ENCODE measurements around the gene LHPP.

The LHPP gene

GRCh38 chr10:124601016-124601415 lies 139.4 kb downstream of the LHPP start:
- Histone ChIP-seq H3K4me1 (ENCODE audit: insufficient read depth, insufficient read length) (peaks cover 2% of the 10 kb centered on the region), H3K36me3 (ENCODE audit: insufficient read depth, insufficient read length, low read length) (no peaks in the 10 kb centered on the region), H3K4me3 (ENCODE audit: insufficient read length, low read depth) (no peak overlapping the region), H3K9me3 (ENCODE audit: insufficient read depth, low read length) (no peaks in the 10 kb centered on the region), H3K9ac (ENCODE audit: insufficient read length, low read depth) (no peak overlapping the region), H3K27me3 (ENCODE audit: insufficient read depth, insufficient read length) (no peaks in the 10 kb centered on the region)
- no peak for TF ChIP-seq SUZ12 (IDR thresholded peaks at IDR 0.05; ENCODE audit: extremely low read depth, insufficient read depth, insufficient read length)
- no peak for DNase-seq (ENCODE audit: low read depth, low spot score)

- DNase-seq (ENCODE audit: low read depth, low spot score) = no peak
- peaks cover 2% of the 10 kb centered on the region for H3K4me1 ChIP-seq (ENCODE audit: insufficient read depth, insufficient read length)
- H3K4me3 ChIP-seq (ENCODE audit: insufficient read length, low read depth) = no peak overlapping the region
- no peaks in the 10 kb centered on the region for H3K36me3 ChIP-seq (ENCODE audit: insufficient read depth, insufficient read length, low read length)
- H3K9me3 ChIP-seq (ENCODE audit: insufficient read depth, low read length) = no peaks in the 10 kb centered on the region
- no peak overlapping the region for H3K9ac ChIP-seq (ENCODE audit: insufficient read length, low read depth)
- TF ChIP-seq SUZ12 (IDR thresholded peaks at IDR 0.05; ENCODE audit: extremely low read depth, insufficient read depth, insufficient read length) (no peak), YY1 (IDR thresholded peaks at IDR 0.05; ENCODE audit: insufficient read depth, insufficient read length) (no peak), ZNF274 (IDR thresholded peaks at IDR 0.05; ENCODE audit: low read depth, low read length) (no peak)
- no peaks in the 10 kb centered on the region for H3K27me3 ChIP-seq (ENCODE audit: insufficient read depth, insufficient read length)
Observed at GRCh38 chr10:124601431-124602120, 140.0 kb downstream of the LHPP start.

- no peaks in the 10 kb centered on the region for H3K9me3 ChIP-seq (ENCODE audit: insufficient read depth, low read length)
- H3K9ac ChIP-seq (ENCODE audit: insufficient read length, low read depth) = no peak overlapping the region
- no peak overlapping the region for H3K4me3 ChIP-seq (ENCODE audit: insufficient read length, low read depth)
- H3K36me3 ChIP-seq (ENCODE audit: insufficient read depth, insufficient read length, low read length) = no peaks in the 10 kb centered on the region
- no peak for TF ChIP-seq ZNF274 (IDR thresholded peaks at IDR 0.05; ENCODE audit: low read depth, low read length)
- TF ChIP-seq YY1 (IDR thresholded peaks at IDR 0.05; ENCODE audit: insufficient read depth, insufficient read length) = no peak
- TF ChIP-seq SUZ12 (IDR thresholded peaks at IDR 0.05; ENCODE audit: extremely low read depth, insufficient read depth, insufficient read length) = no peak
- H3K27me3 ChIP-seq (ENCODE audit: insufficient read depth, insufficient read length) = no peaks in the 10 kb centered on the region
- DNase-seq (ENCODE audit: low read depth, low spot score) = no peak
- peaks cover 4% of the 10 kb centered on the region for H3K4me1 ChIP-seq (ENCODE audit: insufficient read depth, insufficient read length)
Observed at GRCh38 chr10:124602121-124602561, 140.5 kb downstream of the LHPP start.

- no peak overlapping the region for H3K9ac ChIP-seq (ENCODE audit: insufficient read length, low read depth)
- H3K4me3 ChIP-seq (ENCODE audit: insufficient read length, low read depth) = no peak overlapping the region
- no peaks in the 10 kb centered on the region for H3K9me3 ChIP-seq (ENCODE audit: insufficient read depth, low read length)
- no peaks in the 10 kb centered on the region for H3K36me3 ChIP-seq (ENCODE audit: insufficient read depth, insufficient read length, low read length)
- no peaks in the 10 kb centered on the region for H3K27me3 ChIP-seq (ENCODE audit: insufficient read depth, insufficient read length)
- peaks cover 5% of the 10 kb centered on the region for H3K4me1 ChIP-seq (ENCODE audit: insufficient read depth, insufficient read length)
- no peak for DNase-seq (ENCODE audit: low read depth, low spot score)
- TF ChIP-seq ZNF274 (IDR thresholded peaks at IDR 0.05; ENCODE audit: low read depth, low read length) (no peak), SUZ12 (IDR thresholded peaks at IDR 0.05; ENCODE audit: extremely low read depth, insufficient read depth, insufficient read length) (no peak), YY1 (IDR thresholded peaks at IDR 0.05; ENCODE audit: insufficient read depth, insufficient read length) (no peak)
Observed at GRCh38 chr10:124602646-124603365, 141.2 kb downstream of the LHPP start.

GRCh38 chr10:124603376-124604213 lies 142.0 kb downstream of the LHPP start:
- Histone ChIP-seq H3K9me3 (ENCODE audit: insufficient read depth, low read length) (no peaks in the 10 kb centered on the region), H3K4me1 (ENCODE audit: insufficient read depth, insufficient read length) (peaks cover 5% of the 10 kb centered on the region), H3K4me3 (ENCODE audit: insufficient read length, low read depth) (no peak overlapping the region), H3K9ac (ENCODE audit: insufficient read length, low read depth) (no peak overlapping the region), H3K36me3 (ENCODE audit: insufficient read depth, insufficient read length, low read length) (no peaks in the 10 kb centered on the region), H3K27me3 (ENCODE audit: insufficient read depth, insufficient read length) (no peaks in the 10 kb centered on the region)
- TF ChIP-seq ZNF274 (IDR thresholded peaks at IDR 0.05; ENCODE audit: low read depth, low read length) (no peak), SUZ12 (IDR thresholded peaks at IDR 0.05; ENCODE audit: extremely low read depth, insufficient read depth, insufficient read length) (no peak), YY1 (IDR thresholded peaks at IDR 0.05; ENCODE audit: insufficient read depth, insufficient read length) (no peak)
- DNase-seq (ENCODE audit: low read depth, low spot score) = no peak

GRCh38 chr10:124604214-124605000 lies 142.8 kb downstream of the LHPP start:
- no peaks in the 10 kb centered on the region for H3K27me3 ChIP-seq (ENCODE audit: insufficient read depth, insufficient read length)
- no peak overlapping the region for H3K9ac ChIP-seq (ENCODE audit: insufficient read length, low read depth)
- peaks cover 5% of the 10 kb centered on the region for H3K4me1 ChIP-seq (ENCODE audit: insufficient read depth, insufficient read length)
- no peak for TF ChIP-seq ZNF274 (IDR thresholded peaks at IDR 0.05; ENCODE audit: low read depth, low read length)
- TF ChIP-seq SUZ12 (IDR thresholded peaks at IDR 0.05; ENCODE audit: extremely low read depth, insufficient read depth, insufficient read length) = no peak
- TF ChIP-seq YY1 (IDR thresholded peaks at IDR 0.05; ENCODE audit: insufficient read depth, insufficient read length) = no peak
- H3K4me3 ChIP-seq (ENCODE audit: insufficient read length, low read depth) = no peak overlapping the region
- no peaks in the 10 kb centered on the region for H3K9me3 ChIP-seq (ENCODE audit: insufficient read depth, low read length)
- DNase-seq (ENCODE audit: low read depth, low spot score) = no peak
- H3K36me3 ChIP-seq (ENCODE audit: insufficient read depth, insufficient read length, low read length) = no peaks in the 10 kb centered on the region
